ENCODE results near the gene ZNF860. TPM values are rescaled to one million over a fixed set of nuclear protein-coding genes. Genes with fewer than 3 reads are reported as not detected.

ZNF860 gene
- total RNA-seq, 4 donors from 2014 or later: under 0.01 to 0.66 (median 0.28) TPM

DNA sequence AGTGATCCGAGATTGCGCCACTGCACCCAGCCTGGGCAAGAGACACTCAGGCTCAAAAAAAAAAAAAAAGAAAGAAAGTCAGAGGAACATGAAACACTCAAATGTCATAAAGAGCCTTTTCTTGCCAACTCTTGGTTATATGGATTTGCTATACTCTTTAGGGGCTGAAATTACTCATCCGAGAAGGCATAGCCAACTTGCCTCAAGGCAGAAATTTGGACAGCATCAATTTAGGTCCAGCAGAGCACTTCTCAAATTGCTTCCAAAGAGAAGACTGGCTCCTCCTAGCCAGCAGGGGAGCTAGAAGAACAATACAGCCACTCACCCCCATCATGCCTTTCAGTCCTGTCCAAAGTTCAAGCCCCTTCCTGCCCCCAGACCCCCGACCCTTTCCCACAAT, 44.3 kb upstream of the ZNF860 start:
- H3K36me3 ChIP-seq: no peaks in the 10 kb centered on the region
- intact Hi-C loops (cut with DNase I): no loop called here
- TF ChIP-seq POLR2A (IDR thresholded peaks at IDR 0.05; ENCODE audit: low read depth) (no peak), CTCF (IDR thresholded peaks at IDR 0.05) (no peak), EP300 (IDR thresholded peaks at IDR 0.05) (no peak), POLR2AphosphoS5 (IDR thresholded peaks at IDR 0.05) (no peak)
- no peak for DNase-seq (ENCODE audit: extremely low spot score)
- no peak overlapping the region for H3K4me3 ChIP-seq
- H3K4me1 ChIP-seq: peaks cover 0 to 25% (median 20%) of the 10 kb centered on the region in 4 donors
- no peaks in the 10 kb centered on the region for H3K27me3 ChIP-seq
- no peak overlapping the region for H3K27ac ChIP-seq (replicated peaks in 1 of 4)
- 81% methylated on average over 4 of the region's 4 CpGs for WGBS
- H3K9me3 ChIP-seq: no peaks in the 10 kb centered on the region

GRCh38 chr3:31942446-31942845, 39.1 kb upstream of the ZNF860 start:
- intact Hi-C loops (cut with DNase I): no loop called here
- no peak for DNase-seq (ENCODE audit: extremely low spot score)
- Histone ChIP-seq H3K27ac (replicated peaks in 1 of 4) (no peak overlapping the region), H3K36me3 (no peaks in the 10 kb centered on the region), H3K9me3 (no peaks in the 10 kb centered on the region), H3K27me3 (no peaks in the 10 kb centered on the region), H3K4me3 (no peak overlapping the region), H3K4me1 (peaks cover 7 to 19% (median 13%) of the 10 kb centered on the region in 4 donors)
- TF ChIP-seq POLR2AphosphoS5 (IDR thresholded peaks at IDR 0.05): no peak
- no peak for TF ChIP-seq CTCF (IDR thresholded peaks at IDR 0.05)
- no peak for TF ChIP-seq EP300 (IDR thresholded peaks at IDR 0.05)
- no peak for TF ChIP-seq POLR2A (IDR thresholded peaks at IDR 0.05; ENCODE audit: low read depth)
- whole genome bisulfite sequencing: 79% methylated on average over 2 of the region's 2 CpGs

DNA sequence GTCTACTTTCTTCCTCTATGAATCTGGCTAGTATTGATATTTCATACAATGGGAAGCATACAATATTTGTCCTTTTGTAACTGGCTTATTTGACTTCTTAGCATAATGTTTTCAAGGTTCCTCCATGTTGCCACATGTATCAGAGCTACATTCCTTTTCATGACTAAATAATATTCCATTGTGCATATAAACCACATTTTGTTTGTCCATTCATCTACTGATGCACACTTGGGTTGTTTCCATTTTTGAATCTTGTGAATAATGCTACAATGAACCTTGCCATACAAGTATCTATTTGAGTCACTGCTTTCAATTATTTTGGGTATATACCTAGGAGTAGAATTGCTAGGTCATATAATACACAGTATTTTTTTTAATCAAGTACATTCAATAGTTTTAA, 38.5 kb upstream of the ZNF860 start:
- no peak for TF ChIP-seq POLR2A (IDR thresholded peaks at IDR 0.05; ENCODE audit: low read depth)
- no peak for TF ChIP-seq CTCF (IDR thresholded peaks at IDR 0.05)
- no peak for TF ChIP-seq POLR2AphosphoS5 (IDR thresholded peaks at IDR 0.05)
- TF ChIP-seq EP300 (IDR thresholded peaks at IDR 0.05): no peak
- Histone ChIP-seq H3K4me3 (no peak overlapping the region), H3K4me1 (peaks cover 7 to 19% (median 13%) of the 10 kb centered on the region in 4 donors), H3K27ac (replicated peaks in 1 of 4) (no peak overlapping the region), H3K27me3 (no peaks in the 10 kb centered on the region), H3K9me3 (no peaks in the 10 kb centered on the region), H3K36me3 (no peaks in the 10 kb centered on the region)
- intact Hi-C loops (cut with DNase I): no loop called here
- DNase-seq (ENCODE audit: extremely low spot score): no peak

- no peak overlapping the region for H3K4me3 ChIP-seq
- intact Hi-C loops (cut with DNase I): no loop called here
- TF ChIP-seq POLR2AphosphoS5 (IDR thresholded peaks at IDR 0.05) (no peak), EP300 (IDR thresholded peaks at IDR 0.05) (no peak), POLR2A (IDR thresholded peaks at IDR 0.05; ENCODE audit: low read depth) (no peak), CTCF (IDR thresholded peaks at IDR 0.05) (no peak)
- H3K4me1 ChIP-seq: peaks cover 7 to 19% (median 12%) of the 10 kb centered on the region in 4 donors
- no peak overlapping the region for H3K27ac ChIP-seq (replicated peaks in 1 of 4)
- H3K36me3 ChIP-seq: no peaks in the 10 kb centered on the region
- DNase-seq (ENCODE audit: extremely low spot score): no peak
- WGBS: 66% methylated on average over 3 of the region's 3 CpGs
- H3K27me3 ChIP-seq: no peaks in the 10 kb centered on the region
- H3K9me3 ChIP-seq: no peaks in the 10 kb centered on the region
Measured at GRCh38 chr3:31945738-31946052, 35.9 kb upstream of the ZNF860 start.

- 86% methylated on average over 10 of the region's 10 CpGs for WGBS
- H3K36me3 ChIP-seq: no peaks in the 10 kb centered on the region
- TF ChIP-seq POLR2A (IDR thresholded peaks at IDR 0.05; ENCODE audit: low read depth): no peak
- TF ChIP-seq EP300 (IDR thresholded peaks at IDR 0.05): no peak
- TF ChIP-seq POLR2AphosphoS5 (IDR thresholded peaks at IDR 0.05): no peak
- TF ChIP-seq CTCF (IDR thresholded peaks at IDR 0.05): no peak
- H3K4me1 ChIP-seq: peaks cover 1 to 11% (median 6%) of the 10 kb centered on the region in 4 donors
- H3K4me3 ChIP-seq: no peak overlapping the region
- no peaks in the 10 kb centered on the region for H3K27me3 ChIP-seq
- intact Hi-C loops (cut with DNase I): no loop called here
- H3K27ac ChIP-seq (replicated peaks in 1 of 4): no peak overlapping the region
- peak; percentile 75 for DNase-seq (ENCODE audit: extremely low spot score)
- no peaks in the 10 kb centered on the region for H3K9me3 ChIP-seq
Measured at GRCh38 chr3:31946484-31947081, 35.0 kb upstream of the ZNF860 start.

Data from esophagus muscularis mucosa (tissue), 4 donors.